GM18868 (cell line): ENCODE results near the gene PREX1.

Experiments used
- ATAC-seq: cut with Tn5 transposase; IDR thresholded peaks from one replicate; pipeline ENCODE4 v1.9.1; 2021; ENCODE audit warnings: mild to moderate bottlenecking, moderate library complexity; ENCODE audit not compliant: unreplicated experiment

The PREX1 gene

DNA sequence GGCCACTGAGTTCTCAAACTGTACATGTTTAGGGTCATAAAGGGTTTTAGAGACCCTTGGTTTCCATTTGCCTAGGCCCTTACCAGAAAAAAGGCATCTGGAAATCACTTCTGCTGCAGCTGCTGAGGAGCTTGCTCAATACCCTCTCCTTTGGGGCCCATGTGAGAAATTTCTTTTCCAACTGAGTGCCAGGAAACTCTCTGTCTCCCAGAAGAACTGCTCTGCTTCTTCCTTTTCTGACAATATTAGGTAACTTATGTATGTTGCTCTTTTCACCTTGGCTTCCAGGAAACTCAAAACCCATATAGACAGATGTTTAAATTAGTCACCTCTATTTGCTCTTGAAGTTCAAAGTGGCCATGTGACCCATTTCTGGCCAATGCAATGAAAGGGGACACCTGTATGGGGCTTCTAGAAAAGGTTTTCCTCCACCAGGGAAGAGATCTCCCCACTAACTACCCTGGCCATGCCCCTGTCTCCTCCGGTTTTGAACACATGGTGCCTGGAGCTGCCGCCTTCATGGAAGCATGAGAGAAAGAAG is 121.6 kb downstream of the PREX1 start:
- ATAC-seq: no peak

GRCh38 chr20:48705240-48706115 is 122.3 kb downstream of the PREX1 start:
- no peak for ATAC-seq

GRCh38 chr20:48704761-48705160 is 123.0 kb downstream of the PREX1 start:
- ATAC-seq: no peak

GRCh38 chr20:48703511-48704219 is 124.1 kb downstream of the PREX1 start:
- ATAC-seq: no peak

DNA sequence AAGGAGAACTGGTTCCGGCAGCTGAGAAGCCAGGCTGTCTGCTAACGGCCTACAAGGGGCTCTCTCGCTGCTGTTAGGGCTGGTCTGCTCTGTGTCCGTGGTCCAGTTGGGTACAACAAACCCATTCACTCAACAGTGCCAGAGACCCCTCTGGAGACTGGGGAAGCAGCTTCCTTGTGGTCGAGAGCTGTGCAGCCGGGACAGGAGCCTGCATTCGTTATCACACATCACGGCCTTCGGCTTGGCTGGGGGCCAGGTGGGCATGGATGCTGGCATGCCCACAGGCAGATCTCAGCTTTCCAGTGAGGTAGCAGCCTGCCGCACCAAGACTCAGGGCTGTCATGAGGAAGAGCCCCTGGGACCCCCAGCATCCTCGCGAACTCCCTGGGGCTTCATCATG is 124.7 kb downstream of the PREX1 start:
- ATAC-seq: no peak

- no peak for ATAC-seq
Observed at GRCh38 chr20:48702455-48702913, 125.3 kb downstream of the PREX1 start.

- no peak for ATAC-seq
Observed at GRCh38 chr20:48701702-48702101, 126.1 kb downstream of the PREX1 start.

GRCh38 chr20:48698507-48699267 is 129.1 kb downstream of the PREX1 start:
- no peak for ATAC-seq

DNA sequence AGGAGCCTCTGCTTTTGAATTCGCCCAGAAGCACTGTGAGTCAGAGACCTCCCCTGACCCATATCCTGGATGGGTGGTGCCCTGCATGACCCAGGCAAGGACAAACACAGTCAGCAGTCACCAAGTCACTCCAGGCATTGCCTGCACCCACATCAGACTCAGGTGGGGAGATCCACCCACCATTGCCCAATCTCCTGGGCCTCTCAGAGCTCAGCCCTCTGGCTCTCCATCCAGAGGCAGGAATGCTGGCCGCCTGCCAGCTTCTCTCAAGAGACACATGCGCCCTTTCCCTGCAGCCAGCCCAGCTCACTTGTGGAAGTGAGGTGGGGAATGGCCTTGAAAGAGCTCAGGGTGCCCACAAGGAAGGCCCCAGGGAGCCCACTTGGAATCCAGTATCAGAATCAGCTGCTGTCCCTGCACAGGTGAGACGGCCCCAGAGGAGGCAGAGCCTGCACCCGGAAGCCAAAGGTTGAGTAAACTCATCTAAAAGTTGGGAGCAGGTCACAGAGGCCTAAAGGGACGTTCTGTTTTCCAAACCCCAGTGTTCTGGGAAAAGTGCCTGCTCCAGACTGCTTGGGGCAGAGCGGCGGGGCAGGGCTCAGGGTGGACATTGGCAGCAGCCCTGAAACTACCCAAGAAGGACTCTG is 129.8 kb downstream of the PREX1 start:
- ATAC-seq: no peak

DNA sequence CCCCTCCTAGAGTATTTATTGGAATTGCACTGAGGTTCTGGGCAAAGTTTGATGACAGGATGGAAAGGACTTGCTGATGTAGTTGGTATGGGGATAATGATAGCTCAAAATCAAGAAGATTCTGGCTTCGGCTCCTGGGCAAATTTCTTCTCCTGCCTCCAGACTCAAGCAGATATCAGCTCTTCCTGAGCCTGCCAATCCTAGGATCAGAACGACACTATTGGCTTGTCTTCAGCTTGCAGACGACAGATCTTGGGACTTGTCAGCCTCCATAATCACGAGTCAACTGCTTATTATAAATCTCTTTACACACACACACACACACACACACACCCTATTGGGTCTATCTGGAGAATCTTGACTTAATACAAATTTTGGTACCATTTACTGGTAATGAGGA is 131.1 kb downstream of the PREX1 start:
- ATAC-seq: no peak

DNA sequence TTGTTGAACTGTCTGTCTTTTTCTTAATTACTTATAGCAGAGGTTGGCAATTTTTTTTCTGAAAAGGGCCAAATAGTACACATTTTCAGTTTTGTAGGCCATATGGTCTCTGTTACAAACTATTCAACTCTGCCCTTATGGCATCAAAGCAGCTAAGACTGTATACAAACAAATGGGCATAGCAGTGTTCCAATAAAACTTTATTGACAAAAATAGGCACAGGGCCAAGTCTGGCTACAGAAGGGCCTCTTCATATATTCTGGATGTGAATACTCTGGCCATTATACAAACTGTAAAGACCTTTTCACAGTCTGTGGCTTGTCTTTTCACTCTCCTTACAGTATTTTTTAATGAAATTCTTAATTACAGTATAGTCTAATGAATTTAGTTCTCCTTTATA is 132.1 kb downstream of the PREX1 start:
- ATAC-seq: no peak

GRCh38 chr20:48695255-48695654 is 132.5 kb downstream of the PREX1 start:
- ATAC-seq: no peak

DNA sequence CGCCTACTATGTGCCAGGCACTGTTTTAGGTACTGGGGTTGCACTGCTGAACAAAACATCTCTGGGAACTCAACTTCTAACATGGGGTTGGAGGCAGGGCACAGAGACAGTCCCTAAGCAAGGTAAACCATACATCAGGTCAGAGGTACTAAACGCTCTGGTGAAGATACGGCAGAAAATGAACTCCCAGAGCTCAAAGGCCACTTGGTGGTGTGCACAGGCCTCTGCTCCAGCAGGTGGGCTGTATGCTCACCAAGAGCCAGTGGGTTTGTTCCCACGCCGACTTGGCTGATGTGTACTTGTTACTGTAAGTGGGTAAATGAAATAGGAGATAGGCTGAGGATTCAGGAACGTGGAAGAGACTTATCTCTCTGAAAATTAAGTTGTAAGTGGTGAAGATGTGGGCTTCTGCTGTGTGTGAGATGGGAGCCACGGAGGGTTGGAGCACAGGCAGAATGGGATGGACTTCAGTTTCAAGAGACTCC is 133.4 kb downstream of the PREX1 start:
- no peak for ATAC-seq

- no peak for ATAC-seq
Observed at GRCh38 chr20:48691523-48691922, 136.3 kb downstream of the PREX1 start.

DNA sequence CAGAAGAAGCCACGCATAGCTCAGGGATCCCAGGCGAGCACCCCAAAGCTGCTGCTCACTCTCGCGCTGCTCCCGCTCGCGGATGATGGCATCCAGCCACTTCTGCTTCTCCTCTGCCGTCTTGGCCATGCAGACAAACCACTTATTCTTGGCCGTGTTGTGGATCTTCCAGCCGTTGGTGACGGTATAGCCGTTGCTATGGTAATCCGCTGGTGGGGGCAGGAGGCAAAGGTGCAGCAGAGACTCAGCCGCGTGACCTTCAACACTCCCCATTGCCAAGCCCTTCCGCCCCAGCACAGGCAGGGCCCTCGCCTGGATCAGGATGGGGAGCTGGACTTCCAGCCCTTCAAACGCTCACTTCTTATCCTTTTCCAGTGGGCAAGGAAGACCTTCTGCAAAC is 136.9 kb downstream of the PREX1 start:
- no peak for ATAC-seq

GRCh38 chr20:48689874-48690571 is 137.8 kb downstream of the PREX1 start:
- ATAC-seq: no peak

DNA sequence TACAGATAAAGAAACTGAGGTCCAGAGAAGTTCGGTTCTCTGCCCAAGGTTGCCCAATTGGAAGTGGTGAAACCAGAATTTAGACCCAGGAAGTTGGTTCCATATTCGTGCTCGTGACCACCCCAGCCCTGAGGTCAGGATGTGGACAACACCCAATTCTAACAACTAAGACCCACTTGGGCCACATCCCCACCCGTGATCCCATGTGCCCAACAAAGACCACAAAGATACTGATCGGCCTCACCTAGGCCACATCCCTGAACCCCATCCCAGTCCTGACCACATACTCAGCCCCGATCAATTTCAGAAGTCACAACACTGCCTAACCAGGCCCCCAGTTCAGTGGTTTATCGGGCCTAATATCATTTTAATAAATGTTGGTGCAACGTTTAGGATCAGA is 138.4 kb downstream of the PREX1 start:
- ATAC-seq: no peak

- no peak for ATAC-seq
Observed at GRCh38 chr20:48688579-48688978, 139.2 kb downstream of the PREX1 start.

DNA sequence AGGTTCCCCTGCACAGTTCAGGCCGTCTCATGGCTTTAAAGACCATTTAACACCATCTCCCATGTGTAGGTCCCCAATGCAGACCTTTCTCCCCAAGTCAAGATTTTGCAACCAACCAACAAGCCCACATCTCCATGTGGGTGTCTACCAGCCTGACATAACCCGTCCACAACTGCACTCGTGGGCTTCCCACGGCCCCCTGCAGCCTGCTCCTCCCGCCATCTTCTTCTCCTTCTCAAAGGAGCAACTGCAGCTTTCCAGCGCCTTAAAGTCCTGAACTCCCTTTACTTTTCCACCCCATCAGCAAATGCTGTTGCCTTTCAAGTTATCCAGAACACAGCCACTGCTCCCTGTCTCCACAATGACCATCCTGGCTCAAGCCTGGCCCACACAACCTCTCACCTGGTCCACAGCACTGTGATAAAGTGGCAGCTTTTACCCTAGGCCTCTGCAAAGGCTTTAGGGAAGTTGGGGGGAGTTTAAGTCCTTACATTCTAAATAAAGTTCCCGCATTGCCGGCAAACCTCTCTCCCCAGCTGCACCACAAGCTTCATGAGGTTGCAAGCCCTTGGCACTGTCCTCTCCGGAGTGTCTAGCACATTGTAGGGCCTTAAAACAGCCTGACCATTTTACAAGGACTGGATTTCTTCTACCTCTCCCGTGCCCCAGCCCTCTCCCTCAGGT is 140.5 kb downstream of the PREX1 start:
- ATAC-seq: no peak
